HG03469 (cell line): ENCODE results near the gene PTPRG.
"Not testable (repeated sequence)": the region's sequence is repeated elsewhere in the genome, so short reads cannot be mapped to it uniquely, and the experiment has no call there.

ENCODE experiments used
- ATAC-seq: cut with Tn5 transposase; IDR thresholded peaks from one replicate; pipeline ENCODE4 v1.9.1; 2021; ENCODE audit warnings: mild to moderate bottlenecking, moderate library complexity, moderate number of reproducible peaks; ENCODE audit not compliant: unreplicated experiment

PTPRG gene

DNA sequence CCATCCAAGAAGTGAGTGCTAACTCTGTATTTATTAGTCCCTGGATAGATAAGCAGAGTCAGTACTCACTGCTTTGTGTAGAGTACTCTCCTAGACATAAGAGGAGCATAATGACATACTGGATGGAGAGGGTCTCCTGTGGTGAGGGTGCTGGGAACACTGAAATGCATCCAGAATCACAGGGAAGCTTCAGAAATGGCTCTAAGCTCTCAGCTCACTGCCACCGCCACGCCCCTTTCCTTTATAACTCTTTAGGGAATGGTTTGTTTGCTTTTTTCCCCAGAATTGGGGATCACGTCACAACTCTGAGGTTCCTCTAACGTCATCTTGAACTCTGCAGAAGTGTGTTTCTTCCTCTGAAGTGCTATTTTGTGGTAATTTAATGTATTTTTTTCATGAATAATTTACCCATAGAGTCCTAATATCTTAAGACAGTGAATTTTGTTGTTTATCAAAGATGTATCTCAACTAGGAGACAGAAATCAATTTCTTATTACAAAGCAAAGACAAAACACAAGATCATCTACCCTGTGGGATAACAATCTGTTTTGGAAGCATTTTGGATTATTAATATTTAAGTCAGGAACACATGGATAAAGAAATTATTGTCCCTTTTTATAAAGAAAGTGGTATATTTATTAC is 154.6 kb downstream of the PTPRG start:
- ATAC-seq = no peak

DNA sequence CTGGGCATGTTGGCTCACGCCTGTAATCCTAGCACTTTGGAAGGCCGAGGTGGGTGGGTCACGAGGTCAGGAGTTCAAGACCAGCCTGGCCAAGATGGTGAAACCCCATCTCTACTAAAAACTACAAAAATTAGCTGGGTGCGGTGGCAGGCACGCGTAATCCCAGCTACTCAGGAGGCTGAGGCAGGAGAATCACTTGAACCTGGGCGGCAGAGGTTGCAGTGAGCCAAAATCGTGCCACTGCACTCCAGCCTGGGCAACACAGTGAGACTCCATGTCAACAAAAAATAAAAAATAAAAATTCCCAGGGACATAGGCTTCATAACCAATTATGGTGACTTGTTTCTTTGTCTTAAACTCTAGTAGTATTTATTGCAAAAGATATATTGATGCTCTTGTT is 155.3 kb downstream of the PTPRG start:
- not testable (repeated sequence) for ATAC-seq

GRCh38 chr3:61718565-61718964 is 157.2 kb downstream of the PTPRG start:
- ATAC-seq = no peak

DNA sequence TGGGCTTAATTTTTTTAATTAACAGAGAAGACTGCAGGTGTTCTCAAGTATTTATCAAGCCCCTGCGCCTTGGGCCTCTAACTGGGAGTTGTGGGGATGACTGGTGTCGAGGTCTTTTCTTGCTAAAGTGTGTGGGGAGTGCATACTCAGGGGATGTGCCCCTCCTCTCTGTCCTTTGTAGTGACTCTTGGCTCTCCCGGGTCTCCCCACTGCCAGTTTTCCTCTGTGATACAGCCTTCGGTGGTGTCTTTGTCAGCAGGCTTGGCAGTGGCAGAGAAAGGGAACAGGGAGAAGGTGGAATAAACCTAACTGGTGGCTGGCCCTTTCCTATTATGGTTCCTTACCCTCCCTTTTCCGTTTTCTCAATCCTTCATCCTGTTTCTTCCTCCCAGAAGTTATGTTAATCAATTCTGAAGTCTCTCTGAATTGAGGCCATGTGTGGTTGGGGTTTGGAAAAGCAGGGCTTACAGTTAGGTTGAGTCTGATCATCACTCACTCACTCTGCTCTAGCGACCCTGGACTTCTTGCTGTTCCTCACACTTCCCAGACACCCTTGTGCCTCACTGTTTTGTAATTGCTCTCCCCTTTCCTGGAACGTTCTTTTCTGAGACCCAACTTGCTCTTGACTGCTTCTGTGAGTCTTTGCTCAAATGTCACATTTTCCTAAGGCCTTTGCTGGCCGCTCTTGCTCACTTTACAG is 158.1 kb downstream of the PTPRG start:
- no peak for ATAC-seq

DNA sequence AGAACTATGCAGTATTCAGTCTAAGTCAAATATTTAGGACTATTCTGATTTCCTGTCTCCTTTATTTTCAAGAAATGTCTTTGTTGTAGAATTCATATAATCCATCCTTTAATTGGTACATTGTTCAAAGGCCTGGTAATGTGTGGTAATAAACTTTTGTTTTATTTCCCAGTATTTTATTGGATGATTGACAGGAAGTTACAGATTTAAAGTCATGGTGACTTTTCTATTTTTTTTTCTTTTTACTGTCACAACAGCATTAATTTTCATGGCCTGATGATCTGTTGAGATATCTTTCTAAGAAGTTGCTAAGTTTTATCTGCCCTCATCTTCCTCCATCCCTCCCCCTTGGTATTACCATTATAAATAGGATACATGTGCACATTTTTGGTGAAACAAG is 161.7 kb downstream of the PTPRG start:
- ATAC-seq = no peak

DNA sequence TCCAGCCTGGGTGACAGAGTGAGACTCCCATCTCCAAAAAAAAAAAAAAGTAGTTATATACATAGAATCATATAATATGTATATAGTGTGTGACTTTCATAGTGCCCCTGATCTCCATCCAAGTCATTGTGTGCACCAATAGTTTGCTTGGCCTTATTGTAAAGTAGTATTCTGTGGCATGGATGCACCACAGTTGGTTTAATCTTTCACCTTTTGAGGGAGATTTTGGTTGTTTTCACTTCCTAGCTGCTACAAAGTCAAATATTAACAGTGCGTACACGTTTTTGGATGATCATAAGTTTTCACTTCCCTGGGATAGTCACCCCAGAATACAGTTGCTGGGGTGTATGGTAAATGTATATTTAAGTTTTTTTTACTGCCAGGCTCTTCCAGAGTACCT is 162.8 kb downstream of the PTPRG start:
- ATAC-seq = peak; percentile 62

DNA sequence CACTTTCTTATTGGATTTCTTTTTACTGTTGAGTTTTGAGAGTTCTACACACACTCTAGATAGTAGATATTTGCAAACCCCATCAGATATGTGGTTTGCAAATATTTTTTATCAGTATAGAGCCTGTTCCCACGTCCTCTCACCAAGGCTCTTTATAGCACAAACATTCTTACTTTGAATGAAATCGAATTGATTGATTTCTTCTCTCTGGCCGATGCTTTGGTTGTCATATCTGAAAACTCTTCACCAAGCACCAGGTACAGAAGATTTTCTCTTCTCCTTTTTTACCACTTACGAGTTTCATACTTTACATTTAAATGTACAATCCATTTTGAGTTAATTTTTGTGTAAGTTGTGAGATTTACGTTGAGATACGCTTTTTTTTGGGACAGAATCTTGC is 163.4 kb downstream of the PTPRG start:
- ATAC-seq = no peak

DNA sequence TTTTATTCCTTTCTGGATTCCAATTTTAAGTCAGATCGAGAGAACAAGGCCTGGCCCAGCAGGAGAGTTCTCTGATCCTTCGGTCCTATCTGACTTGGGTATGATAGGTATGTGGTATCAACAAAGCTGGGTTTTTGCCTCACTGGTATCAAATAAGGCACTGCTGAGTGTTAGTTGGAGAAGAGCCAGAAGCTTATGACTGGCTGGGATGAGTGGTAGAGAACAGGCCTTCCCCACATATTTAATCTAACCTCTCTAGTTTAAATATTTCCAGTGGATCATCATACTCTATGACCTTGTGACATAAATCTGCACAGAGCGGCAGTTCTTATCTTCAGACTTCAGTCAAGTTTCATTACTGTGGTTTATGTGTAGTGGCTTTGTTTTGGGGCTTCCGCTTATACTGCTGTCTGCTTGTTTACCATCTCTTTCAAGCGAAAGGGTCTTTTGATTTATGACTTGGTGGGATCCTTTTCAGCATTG is 164.5 kb downstream of the PTPRG start:
- no peak for ATAC-seq

- ATAC-seq = no peak
Observed at GRCh38 chr3:61727435-61727834, 166.1 kb downstream of the PTPRG start.

DNA sequence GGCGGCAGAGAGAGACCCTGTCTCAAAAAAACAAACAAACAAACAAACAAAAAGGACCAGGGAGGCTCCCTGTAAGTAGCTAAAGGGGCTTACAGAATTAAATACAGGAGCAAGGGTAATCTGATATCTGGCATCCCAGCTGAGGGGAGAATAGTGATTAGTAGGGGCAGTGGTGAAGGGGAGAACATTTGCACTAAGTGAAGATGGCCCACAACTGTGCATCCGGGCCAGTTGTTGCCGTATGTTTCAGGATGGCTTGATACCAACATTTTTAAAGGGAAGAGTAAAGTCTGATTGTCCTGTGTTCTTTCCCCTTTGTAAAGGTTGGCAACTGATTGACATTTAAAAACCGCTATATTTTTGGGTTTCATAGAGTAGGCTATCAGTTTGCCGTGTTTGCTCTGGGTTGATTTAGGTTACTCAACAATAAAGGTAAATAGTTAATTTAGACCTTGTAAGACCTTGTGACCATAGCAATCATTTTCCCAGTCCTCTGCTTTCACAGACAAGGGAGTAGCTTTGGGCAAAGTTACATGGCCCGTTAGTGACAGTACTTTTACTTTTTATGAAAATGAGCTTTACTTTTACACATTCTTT is 167.8 kb downstream of the PTPRG start:
- no peak for ATAC-seq

DNA sequence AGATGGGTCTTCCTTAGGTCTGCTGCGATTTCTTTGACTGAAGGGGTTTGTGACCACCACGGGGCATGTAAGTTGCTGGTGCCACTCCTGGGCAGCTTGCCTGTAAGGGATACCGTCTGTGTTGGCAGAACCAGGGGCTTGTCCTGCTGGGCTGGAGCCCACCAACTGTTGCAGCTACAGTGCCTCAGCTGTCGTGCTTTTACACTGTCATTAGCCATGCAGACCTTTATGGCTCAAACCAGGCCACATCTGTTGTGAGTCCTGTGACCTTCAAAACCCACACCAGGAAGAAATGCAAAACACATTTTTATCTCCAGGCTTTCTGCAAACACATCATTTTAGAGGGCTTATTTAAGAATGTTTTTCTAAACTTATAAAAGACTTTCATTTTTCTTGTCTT is 168.7 kb downstream of the PTPRG start:
- ATAC-seq = no peak

GRCh38 chr3:61730577-61731231 is 169.3 kb downstream of the PTPRG start:
- no peak for ATAC-seq

DNA sequence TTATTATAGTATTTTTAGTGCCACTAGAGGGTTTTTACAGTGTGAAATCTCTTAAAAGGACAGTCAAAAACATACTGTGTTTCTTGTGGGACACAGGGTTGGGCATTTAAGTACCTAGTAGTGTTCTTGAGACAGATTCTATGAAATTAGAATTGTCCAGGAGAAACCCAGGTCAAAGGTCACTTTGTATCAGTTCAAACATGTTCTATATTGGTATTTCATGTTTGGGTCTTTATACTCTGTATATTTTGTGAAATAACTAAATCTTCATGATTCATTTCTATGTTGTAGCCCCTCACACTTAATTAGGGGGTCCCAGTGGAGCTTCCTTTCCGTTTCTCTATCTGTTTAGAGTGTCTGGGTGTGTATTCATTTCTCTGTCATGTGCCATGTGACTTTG is 171.6 kb downstream of the PTPRG start:
- ATAC-seq = no peak

- ATAC-seq = no peak
Observed at GRCh38 chr3:61733876-61734275, 172.5 kb downstream of the PTPRG start.

GRCh38 chr3:61734749-61735686 is 173.6 kb downstream of the PTPRG start:
- no peak for ATAC-seq

GRCh38 chr3:61736506-61736905 is 175.1 kb downstream of the PTPRG start:
- ATAC-seq = no peak

DNA sequence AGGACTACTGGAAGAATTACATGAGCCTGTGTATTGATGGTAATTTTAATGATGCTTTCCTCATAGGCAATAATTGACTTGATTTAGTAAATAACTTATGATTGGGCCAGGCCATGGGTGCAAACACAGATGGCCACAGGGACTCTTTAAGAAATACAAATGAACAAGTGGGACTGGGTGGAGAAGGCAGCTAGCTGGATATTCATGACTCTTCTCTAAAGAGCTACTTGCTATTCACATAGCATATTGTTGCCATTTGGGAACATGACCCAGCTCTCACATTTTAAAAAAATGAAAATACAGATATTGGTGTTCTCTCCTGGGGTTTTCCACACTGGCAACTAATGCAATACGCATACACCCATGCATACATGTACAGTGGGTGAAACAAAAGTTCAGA is 178.3 kb downstream of the PTPRG start:
- no peak for ATAC-seq

GRCh38 chr3:61740494-61740893 is 179.1 kb downstream of the PTPRG start:
- ATAC-seq = no peak

- ATAC-seq = no peak
Observed at GRCh38 chr3:61741551-61741950, 180.2 kb downstream of the PTPRG start.

- no peak for ATAC-seq
Observed at GRCh38 chr3:61742006-61742405, 180.6 kb downstream of the PTPRG start.

DNA sequence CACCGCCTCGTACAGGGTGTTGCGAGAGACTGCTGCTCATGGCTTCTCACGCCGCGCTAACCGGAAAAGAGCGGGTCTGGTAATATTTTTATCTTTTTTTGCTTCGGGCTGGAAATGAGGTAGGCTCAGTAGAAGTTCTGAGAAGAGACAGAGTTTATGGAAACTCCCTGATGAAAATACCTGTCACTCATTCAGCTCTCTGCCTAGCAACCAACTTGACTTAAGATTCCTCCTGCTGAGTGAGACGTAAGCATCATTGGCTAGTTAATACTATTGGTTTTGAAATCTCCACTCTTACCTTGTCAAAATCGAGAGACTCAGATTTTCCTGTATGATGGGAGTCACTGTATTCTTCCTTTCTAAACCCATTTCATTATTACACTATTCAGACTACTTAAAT is 181.7 kb downstream of the PTPRG start:
- ATAC-seq = no peak
